Loucy (cell line): ENCODE results near the gene RBM10.

Experiments
- H2AFZ ChIP-seq: fragments of 200-600 bp; sonication (generic); 2 replicates; pipeline ENCODE4 v1.6.0; 2016; ENCODE audit warnings: antibody characterized with exemption, mild to moderate bottlenecking, low read length, moderate library complexity
- H3F3A ChIP-seq: fragments of 200-600 bp; 2 replicates; pipeline ENCODE4 v1.6.0; 2016; ENCODE audit warnings: antibody characterized with exemption, low read depth, mild to moderate bottlenecking
- H3K27me3 ChIP-seq: fragments of 200-600 bp; sonication (generic); 2 replicates; pipeline ENCODE4 v1.6.1; 2014; ENCODE audit warnings: low read length, mild to moderate bottlenecking; ENCODE audit not compliant: insufficient read depth, poor library complexity, severe bottlenecking
- H3K36me3 ChIP-seq: fragments of 200-600 bp; sonication (generic); 2 replicates; pipeline ENCODE4 v1.6.1; 2016; ENCODE audit warnings: low read length; ENCODE audit not compliant: insufficient read depth
- H3K4me1 ChIP-seq: fragments of 200-600 bp; sonication (generic); 2 replicates; pipeline ENCODE4 v1.5.1; 2014; ENCODE audit warnings: low read length, mild to moderate bottlenecking; ENCODE audit not compliant: insufficient read depth, poor library complexity, severe bottlenecking
- H3K4me2 ChIP-seq: fragments of 200-600 bp; sonication (generic); 2 replicates; pipeline ENCODE4 v1.6.0; 2014; ENCODE audit warnings: antibody characterized with exemption, low read length, low read depth, mild to moderate bottlenecking; ENCODE audit not compliant: poor library complexity, severe bottlenecking
- H3K4me3 ChIP-seq: fragments of 200-600 bp; sonication (generic); 2 replicates; pipeline ENCODE4 v1.5.1; 2014; ENCODE audit warnings: low read length, mild to moderate bottlenecking, mixed read lengths; ENCODE audit not compliant: poor library complexity, severe bottlenecking
- H3K79me2 ChIP-seq: fragments of 200-600 bp; sonication (generic); 2 replicates; pipeline ENCODE4 v1.6.1; 2014; ENCODE audit warnings: low read length; ENCODE audit not compliant: insufficient read depth
- H3K9ac ChIP-seq: fragments of 200-600 bp; sonication (generic); 2 replicates; pipeline ENCODE4 v1.6.0; 2014; ENCODE audit warnings: mild to moderate bottlenecking, low read depth, low read length, moderate library complexity; ENCODE audit not compliant: poor library complexity, severe bottlenecking
- H3K9me2 ChIP-seq: fragments of 200-600 bp; sonication (generic); replicated peaks from 2 replicates; pipeline ENCODE4 v1.6.1; 2016; ENCODE audit warnings: low read depth, low read length, mixed read lengths
- H3K9me3 ChIP-seq: fragments of 200-600 bp; sonication (generic); 2 replicates; pipeline ENCODE4 v1.6.1; 2014; ENCODE audit warnings: mild to moderate bottlenecking, antibody characterized with exemption, low read length, low read depth; ENCODE audit not compliant: insufficient read depth
- H4K20me1 ChIP-seq: fragments of 200-600 bp; sonication (generic); 2 replicates; pipeline ENCODE4 v1.6.0; 2014; ENCODE audit warnings: antibody characterized with exemption, low read length, mild to moderate bottlenecking; ENCODE audit not compliant: insufficient read depth, poor library complexity, severe bottlenecking
- EZH2phosphoT487 ChIP-seq: fragments of 200-600 bp; IDR thresholded peaks from 2 replicates; pipeline ENCODE4 v1.6.1; 2018; ENCODE audit warnings: antibody characterized with exemption, mild to moderate bottlenecking, moderate library complexity, borderline replicate concordance
- TF ChIP-seq, protein P1 (sequence below): fragments of 200-600 bp; sonication (generic); conservative IDR thresholded peaks from 2 replicates; pipeline ENCODE4 v1.5.1; 2014; ENCODE audit warnings: mild to moderate bottlenecking, antibody characterized with exemption, low read length

Gene RBM10

DNA sequence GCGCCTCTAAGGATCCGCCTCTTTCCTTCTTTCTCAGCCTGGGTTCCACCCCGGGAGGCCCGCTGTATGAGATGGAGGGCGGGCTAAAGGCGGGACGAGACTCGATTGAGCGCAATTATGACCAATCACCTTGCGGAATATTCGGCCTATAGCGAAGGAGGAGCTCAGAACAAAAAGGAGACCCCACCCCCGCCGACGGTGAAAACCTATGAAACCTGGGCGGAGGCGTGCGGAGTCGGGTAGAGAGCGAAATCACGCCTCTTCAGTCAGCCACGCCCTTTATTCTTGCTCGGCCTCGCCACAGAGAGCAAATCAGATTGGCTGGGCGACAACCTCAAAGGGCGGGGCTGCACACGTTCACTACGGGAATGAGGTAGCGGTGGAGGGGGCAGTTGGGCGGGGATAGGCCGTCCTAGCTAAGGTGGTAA is 72.8 kb downstream of the RBM10 start:
- Histone ChIP-seq H3F3A (no peaks in the 10 kb centered on the region), H3K36me3 (peaks cover 22% of the 10 kb centered on the region; the same call in 1 of the 2 replicates), H4K20me1 (peaks cover 37% of the 10 kb centered on the region), H2AFZ (peak overlapping the region; percentile 71), H3K9me2 (no peaks in the 10 kb centered on the region), H3K9ac (peak overlapping the region; percentile 78), H3K9me3 (no peaks in the 10 kb centered on the region), H3K4me1 (peaks cover 10% of the 10 kb centered on the region), H3K4me2 (peak overlapping the region; percentile 96), H3K4me3 (peak overlapping the region; percentile 79), H3K27me3 (peaks cover 4% of the 10 kb centered on the region), H3K79me2 (peaks cover 42% of the 10 kb centered on the region)
- no peak for TF ChIP-seq EZH2phosphoT487
- TF ChIP-seq, protein P1, sequence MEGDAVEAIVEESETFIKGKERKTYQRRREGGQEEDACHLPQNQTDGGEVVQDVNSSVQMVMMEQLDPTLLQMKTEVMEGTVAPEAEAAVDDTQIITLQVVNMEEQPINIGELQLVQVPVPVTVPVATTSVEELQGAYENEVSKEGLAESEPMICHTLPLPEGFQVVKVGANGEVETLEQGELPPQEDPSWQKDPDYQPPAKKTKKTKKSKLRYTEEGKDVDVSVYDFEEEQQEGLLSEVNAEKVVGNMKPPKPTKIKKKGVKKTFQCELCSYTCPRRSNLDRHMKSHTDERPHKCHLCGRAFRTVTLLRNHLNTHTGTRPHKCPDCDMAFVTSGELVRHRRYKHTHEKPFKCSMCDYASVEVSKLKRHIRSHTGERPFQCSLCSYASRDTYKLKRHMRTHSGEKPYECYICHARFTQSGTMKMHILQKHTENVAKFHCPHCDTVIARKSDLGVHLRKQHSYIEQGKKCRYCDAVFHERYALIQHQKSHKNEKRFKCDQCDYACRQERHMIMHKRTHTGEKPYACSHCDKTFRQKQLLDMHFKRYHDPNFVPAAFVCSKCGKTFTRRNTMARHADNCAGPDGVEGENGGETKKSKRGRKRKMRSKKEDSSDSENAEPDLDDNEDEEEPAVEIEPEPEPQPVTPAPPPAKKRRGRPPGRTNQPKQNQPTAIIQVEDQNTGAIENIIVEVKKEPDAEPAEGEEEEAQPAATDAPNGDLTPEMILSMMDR: no peak

DNA sequence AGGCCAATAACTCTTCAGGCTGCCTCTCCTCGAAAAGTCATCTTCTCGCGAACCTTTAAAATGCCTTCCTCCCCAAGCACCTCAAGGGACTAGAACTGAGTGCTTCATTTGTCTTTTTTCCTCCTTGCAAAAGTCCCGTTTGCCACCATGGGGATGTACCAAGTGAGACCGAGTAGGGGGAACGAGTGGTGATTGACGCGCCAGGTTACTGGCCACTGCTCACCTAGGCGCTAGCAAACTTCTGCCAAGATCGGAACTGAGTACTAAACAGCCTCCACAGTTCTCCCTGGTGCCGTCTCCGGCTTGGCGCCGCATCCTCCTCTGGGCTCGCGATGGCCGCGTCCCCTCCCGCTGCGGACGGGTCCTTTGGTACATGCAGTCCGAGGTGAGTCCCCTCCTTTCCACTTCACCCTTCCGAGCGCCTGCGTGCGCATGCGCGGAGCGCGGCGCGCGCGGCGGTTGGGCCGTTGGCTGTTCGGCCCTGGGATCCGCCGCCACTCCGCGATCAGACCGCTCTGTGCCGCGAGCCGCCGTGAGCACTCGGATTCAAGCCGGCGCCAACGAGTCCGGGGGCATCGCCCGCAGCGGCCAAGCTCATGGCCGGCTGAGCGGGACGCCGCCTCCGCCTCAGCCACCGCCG is 73.4 kb downstream of the RBM10 start, which contains the start of gene CDK16:
Gene CDK16, plus strand, starts transcription at position 402 of the 640 bp plus-strand sequence. CDS start 4,877 bp downstream, outside the sequence.
- Histone ChIP-seq H3F3A (no peaks in the 10 kb centered on the region), H4K20me1 (peaks cover 43% of the 10 kb centered on the region), H2AFZ (peak within 1 kb of the TSS; percentile 71)

DNA sequence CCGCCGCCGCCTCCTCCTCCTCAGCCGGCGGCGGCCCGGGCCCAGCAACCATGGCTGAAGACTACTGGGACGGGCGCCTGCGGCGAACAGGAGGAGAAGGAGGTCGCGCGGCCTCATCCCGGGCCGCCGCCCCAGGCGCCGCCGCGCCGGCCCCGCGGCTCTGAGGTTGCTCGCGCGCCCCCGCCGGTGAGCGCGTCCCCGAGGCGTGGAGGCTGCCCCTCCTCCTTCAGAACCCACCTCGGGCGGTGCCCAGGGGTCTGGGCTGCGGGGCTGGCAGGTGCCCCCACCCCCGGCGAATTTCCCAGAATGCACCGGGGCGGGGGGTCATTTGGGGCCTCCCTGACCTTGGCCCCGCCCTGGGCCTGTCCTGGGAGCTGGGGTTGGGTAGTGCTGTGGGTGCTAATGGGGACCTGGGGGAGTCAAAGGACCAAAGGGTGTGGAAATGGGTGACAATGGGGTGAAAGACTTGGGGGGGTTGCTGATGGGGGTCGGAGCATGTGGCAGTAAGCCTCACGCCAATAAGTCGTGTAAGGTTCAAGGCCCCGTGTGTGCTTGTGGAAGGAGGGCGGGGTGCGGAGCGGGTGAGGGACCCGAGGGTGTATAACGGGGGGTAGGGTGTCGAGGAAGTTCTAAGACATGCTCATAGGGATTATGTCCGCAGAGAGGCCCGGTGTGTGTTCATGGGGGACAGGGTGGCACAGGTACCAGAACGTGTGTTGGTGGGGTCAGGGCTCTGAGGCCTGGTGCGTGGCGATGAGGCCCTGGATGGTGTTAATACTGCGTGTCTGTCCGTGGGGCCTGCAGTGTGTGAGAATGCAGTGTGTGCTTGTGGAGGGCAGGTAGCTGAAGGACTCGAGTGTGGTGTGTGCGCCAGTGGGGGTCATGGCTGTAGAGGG is 74.1 kb downstream of the RBM10 start:
- peaks cover 4% of the 10 kb centered on the region for H3K27me3 ChIP-seq
- H3K9me2 ChIP-seq: no peaks in the 10 kb centered on the region
- no peaks in the 10 kb centered on the region for H3K9me3 ChIP-seq
- H2AFZ ChIP-seq: no peak overlapping the region
- peak overlapping the region; percentile 95 for H3K4me2 ChIP-seq
- peaks cover 10% of the 10 kb centered on the region for H3K4me1 ChIP-seq
- no peak for TF ChIP-seq EZH2phosphoT487
- TF ChIP-seq, protein P1: no peak
- peaks cover 46% of the 10 kb centered on the region for H4K20me1 ChIP-seq
- H3K4me3 ChIP-seq: peak overlapping the region; percentile 79
- no peaks in the 10 kb centered on the region for H3F3A ChIP-seq
- peak overlapping the region; percentile 78 for H3K9ac ChIP-seq
- peaks cover 25% of the 10 kb centered on the region; the same call in 1 of the 2 replicates for H3K36me3 ChIP-seq
- H3K79me2 ChIP-seq: peaks cover 53% of the 10 kb centered on the region

More for the DNA sequence above, 73.4 kb downstream of the RBM10 start, which contains the start of gene CDK16:
- peaks cover 23% of the 10 kb centered on the region; the same call in 1 of the 2 replicates for H3K36me3 ChIP-seq
- H3K79me2 ChIP-seq: peaks cover 48% of the 10 kb centered on the region
- H3K9me3 ChIP-seq: no peaks in the 10 kb centered on the region
- no peaks in the 10 kb centered on the region for H3K9me2 ChIP-seq
- TF ChIP-seq, protein P1: no peak
- no peak for TF ChIP-seq EZH2phosphoT487
- peak within 1 kb of the TSS; percentile 78 for H3K9ac ChIP-seq
- H3K4me2 ChIP-seq: peak within 1 kb of the TSS; percentile 96
- H3K4me1 ChIP-seq: peaks cover 10% of the 10 kb centered on the region
- H3K27me3 ChIP-seq: peaks cover 4% of the 10 kb centered on the region
- peak within 1 kb of the TSS; percentile 79 for H3K4me3 ChIP-seq
